Karpas-422 (cell line): ENCODE results near the gene BCL11A. TPM values are rescaled to one million over a fixed set of nuclear protein-coding genes. Genes with fewer than 3 reads are reported as not detected.
A peak's percentile ranks its signal among the peaks of the same experiment; 100 is the strongest.

Experiments used
- DNase-seq: peaks from one replicate; pipeline ENCODE4 v3.0.0-alpha.2; 2015
- H2AFZ ChIP-seq: fragments of 200-600 bp; sonication (generic); 2 replicates; pipeline ENCODE4 v1.6.1; 2014; ENCODE audit warnings: antibody characterized with exemption, low read length, mixed read lengths
- H3K27ac ChIP-seq: fragments of 200-600 bp; sonication (generic); 2 replicates; pipeline ENCODE4 v1.5.1; 2014; ENCODE audit warnings: mild to moderate bottlenecking, low read length, moderate library complexity
- H3K27me3 ChIP-seq: fragments of 200-600 bp; sonication (generic); 2 replicates; pipeline ENCODE4 v1.6.1; 2014; ENCODE audit warnings: low read length, mixed read lengths
- H3K36me3 ChIP-seq: fragments of 200-600 bp; sonication (generic); 2 replicates; pipeline ENCODE4 v1.6.1; 2014; ENCODE audit warnings: low read length, mixed read lengths; ENCODE audit not compliant: insufficient read depth
- H3K4me1 ChIP-seq: fragments of 200-600 bp; sonication (generic); 2 replicates; pipeline ENCODE4 v1.6.1; 2014; ENCODE audit warnings: mild to moderate bottlenecking, low read length, mixed read lengths
- H3K4me2 ChIP-seq: fragments of 200-600 bp; sonication (generic); 2 replicates; pipeline ENCODE4 v1.6.1; 2014; ENCODE audit warnings: low read length, low read depth, mild to moderate bottlenecking; ENCODE audit not compliant: poor library complexity, severe bottlenecking
- H3K4me3 ChIP-seq: fragments of 200-600 bp; sonication (generic); 2 replicates; pipeline ENCODE4 v1.5.1; 2014; ENCODE audit warnings: mild to moderate bottlenecking, antibody characterized with exemption, low read length, mixed read lengths
- H3K79me2 ChIP-seq: fragments of 200-600 bp; sonication (generic); 2 replicates; pipeline ENCODE4 v1.6.1; 2014; ENCODE audit warnings: mild to moderate bottlenecking, low read length, mixed read lengths
- H3K9ac ChIP-seq: fragments of 200-600 bp; sonication (generic); 2 replicates; pipeline ENCODE4 v1.6.0; 2014; ENCODE audit warnings: low read length
- H3K9me2 ChIP-seq: fragments of 200-600 bp; sonication (generic), shearing (Covaris generic); replicated peaks from 2 replicates; pipeline ENCODE4 v1.6.0; 2014; ENCODE audit warnings: mild to moderate bottlenecking, low read length, moderate library complexity; ENCODE audit not compliant: insufficient read depth
- H3K9me3 ChIP-seq: fragments of 300-700, 200-600 bp; sonication (generic); 2 replicates; pipeline ENCODE4 v1.6.1; 2014; ENCODE audit warnings: low read length, mixed read lengths
- H4K20me1 ChIP-seq: fragments of 200-600 bp; sonication (generic); 2 replicates; pipeline ENCODE4 v1.6.1; 2014; ENCODE audit warnings: mild to moderate bottlenecking, antibody characterized with exemption, low read length, low read depth; ENCODE audit not compliant: insufficient read depth
- total RNA-seq: library from RNA; depleted of rRNA; stranded (reverse); fragments of >200 nt; shearing (Covaris generic); gene quantifications from 2 replicates; pipeline ENCODE4 v1.2.3, GENCODE V29; 2014; ENCODE audit warnings: low replicate concordance

Gene BCL11A
- total RNA-seq, 1 experiment from 2014 or later: 190 TPM

DNA sequence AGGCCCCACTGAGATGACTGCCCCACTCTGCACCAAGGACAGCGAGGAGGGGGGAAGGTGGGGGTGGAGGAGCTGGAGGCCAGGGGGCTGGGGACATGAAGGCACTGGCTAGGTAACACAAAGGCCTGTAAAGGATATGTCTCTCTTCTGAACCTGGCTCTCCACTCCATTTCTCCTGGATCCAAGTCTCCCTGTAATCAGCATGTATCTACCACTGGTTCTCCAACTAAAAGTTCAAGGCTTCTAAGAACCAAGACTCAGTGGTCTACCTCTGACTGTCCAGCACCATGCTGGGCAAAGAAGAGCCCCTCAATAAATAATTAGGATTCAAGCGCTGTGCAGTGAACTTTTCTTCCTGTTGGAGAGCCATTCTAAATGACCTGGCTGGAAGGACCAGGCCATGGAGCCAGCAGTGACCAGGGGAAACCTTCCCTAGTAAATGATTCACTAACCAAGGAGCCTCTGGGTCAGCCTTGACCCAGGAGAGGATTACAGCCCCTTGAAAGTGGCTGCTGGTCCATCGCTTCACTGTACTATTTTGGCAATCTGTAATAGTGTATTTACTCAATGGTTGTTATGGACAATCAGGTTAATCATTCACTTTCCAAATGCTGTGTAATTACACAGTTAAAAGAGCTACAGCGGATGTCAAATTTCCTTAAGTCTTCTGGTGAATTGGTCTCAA is 73.2 kb downstream of the BCL11A start:
- H3K79me2 ChIP-seq: peaks cover 100% of the 10 kb centered on the region
- H3K36me3 ChIP-seq: peaks cover 38% of the 10 kb centered on the region; the same call in 1 of the 2 replicates
- H3K4me1 ChIP-seq: peaks cover 20% of the 10 kb centered on the region
- no peaks in the 10 kb centered on the region for H3K9me3 ChIP-seq
- no peak overlapping the region for H3K4me2 ChIP-seq
- H2AFZ ChIP-seq: no peak overlapping the region
- no peak for DNase-seq
- H4K20me1 ChIP-seq: no peaks in the 10 kb centered on the region
- H3K27ac ChIP-seq: no peak overlapping the region
- H3K9me2 ChIP-seq: no peaks in the 10 kb centered on the region
- H3K27me3 ChIP-seq: no peaks in the 10 kb centered on the region
- no peak overlapping the region for H3K9ac ChIP-seq
- H3K4me3 ChIP-seq: no peak overlapping the region

DNA sequence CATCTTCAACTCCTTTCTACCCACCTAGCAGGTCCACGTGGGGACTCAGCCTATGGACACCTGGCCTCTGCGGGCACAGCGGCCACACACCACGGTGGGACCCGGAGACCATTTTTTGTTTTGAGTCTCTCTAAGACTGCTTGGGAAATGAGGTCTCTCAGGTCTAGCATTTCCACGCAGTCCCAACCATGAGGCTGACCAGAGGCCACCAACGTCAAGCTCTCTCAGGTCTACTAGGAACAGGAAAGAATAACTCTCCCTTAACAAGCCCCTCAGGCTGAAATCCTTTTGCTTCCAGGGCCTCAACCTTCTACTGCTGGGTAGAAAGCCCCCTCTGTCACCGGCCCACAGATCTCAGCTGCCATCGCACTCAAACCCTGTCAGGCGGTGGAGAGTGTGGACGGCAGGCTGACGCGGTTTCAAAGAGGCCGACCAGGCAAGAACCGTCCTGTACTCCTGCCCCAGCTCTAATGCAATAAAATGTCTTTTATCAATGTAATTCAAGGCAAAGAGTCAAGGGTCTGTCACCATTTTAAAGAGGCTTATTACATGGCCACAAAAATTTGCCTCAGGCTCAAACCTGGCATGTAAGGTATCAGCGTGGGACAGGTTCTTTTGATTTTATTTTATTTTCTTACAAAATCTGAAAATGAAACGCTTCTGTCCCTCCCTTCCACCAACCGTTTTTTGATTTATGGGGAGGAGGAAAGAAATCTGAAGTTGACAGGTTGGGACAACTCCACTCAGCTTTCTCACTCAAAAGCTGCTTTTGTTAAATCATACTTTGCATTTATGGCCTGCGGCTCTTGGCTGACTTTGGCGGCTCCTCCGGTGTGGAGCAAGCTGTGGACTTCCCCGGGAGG is 74.0 kb downstream of the BCL11A start:
- no peaks in the 10 kb centered on the region for H3K27me3 ChIP-seq
- H4K20me1 ChIP-seq: peaks cover 3% of the 10 kb centered on the region; the same call in 1 of the 2 replicates
- H3K4me2 ChIP-seq: no peak overlapping the region
- H3K9ac ChIP-seq: no peak overlapping the region
- H3K27ac ChIP-seq: no peak overlapping the region
- H2AFZ ChIP-seq: no peak overlapping the region
- peaks cover 100% of the 10 kb centered on the region for H3K79me2 ChIP-seq
- peaks cover 12% of the 10 kb centered on the region for H3K4me1 ChIP-seq
- no peaks in the 10 kb centered on the region for H3K9me3 ChIP-seq
- DNase-seq: no peak
- no peak overlapping the region for H3K4me3 ChIP-seq
- no peaks in the 10 kb centered on the region for H3K9me2 ChIP-seq
- H3K36me3 ChIP-seq: peaks cover 42% of the 10 kb centered on the region; the same call in 1 of the 2 replicates

DNA sequence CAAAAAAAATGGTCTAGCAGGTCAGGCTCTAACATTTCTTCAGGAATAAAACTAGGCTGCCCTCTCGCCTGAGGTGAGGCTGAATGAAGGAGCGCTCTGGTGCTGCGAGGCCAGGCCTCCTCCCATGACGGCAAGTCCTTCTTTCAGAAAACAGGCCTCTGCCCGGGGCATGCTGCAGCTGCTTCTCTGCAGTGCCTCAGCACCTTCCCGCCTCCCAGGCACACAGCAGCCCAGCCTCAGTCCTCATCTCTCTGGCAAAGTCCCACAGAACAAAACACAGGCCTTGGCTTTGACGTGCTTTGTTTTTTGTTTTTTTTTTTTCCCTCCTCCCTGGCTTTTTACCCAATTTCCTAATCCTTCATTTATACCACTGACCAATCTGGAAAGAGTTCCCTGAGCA is 74.8 kb downstream of the BCL11A start:
- no peaks in the 10 kb centered on the region for H3K27me3 ChIP-seq
- H3K4me1 ChIP-seq: peaks cover 4% of the 10 kb centered on the region
- no peak overlapping the region for H3K9ac ChIP-seq
- DNase-seq: no peak
- no peaks in the 10 kb centered on the region for H3K9me3 ChIP-seq
- no peak overlapping the region for H3K4me2 ChIP-seq
- peaks cover 4% of the 10 kb centered on the region; the same call in 1 of the 2 replicates for H4K20me1 ChIP-seq
- no peak overlapping the region for H3K4me3 ChIP-seq
- H3K27ac ChIP-seq: no peak overlapping the region
- H3K79me2 ChIP-seq: peaks cover 100% of the 10 kb centered on the region
- H2AFZ ChIP-seq: no peak overlapping the region
- no peaks in the 10 kb centered on the region for H3K9me2 ChIP-seq
- peaks cover 45% of the 10 kb centered on the region; the same call in 1 of the 2 replicates for H3K36me3 ChIP-seq

DNA sequence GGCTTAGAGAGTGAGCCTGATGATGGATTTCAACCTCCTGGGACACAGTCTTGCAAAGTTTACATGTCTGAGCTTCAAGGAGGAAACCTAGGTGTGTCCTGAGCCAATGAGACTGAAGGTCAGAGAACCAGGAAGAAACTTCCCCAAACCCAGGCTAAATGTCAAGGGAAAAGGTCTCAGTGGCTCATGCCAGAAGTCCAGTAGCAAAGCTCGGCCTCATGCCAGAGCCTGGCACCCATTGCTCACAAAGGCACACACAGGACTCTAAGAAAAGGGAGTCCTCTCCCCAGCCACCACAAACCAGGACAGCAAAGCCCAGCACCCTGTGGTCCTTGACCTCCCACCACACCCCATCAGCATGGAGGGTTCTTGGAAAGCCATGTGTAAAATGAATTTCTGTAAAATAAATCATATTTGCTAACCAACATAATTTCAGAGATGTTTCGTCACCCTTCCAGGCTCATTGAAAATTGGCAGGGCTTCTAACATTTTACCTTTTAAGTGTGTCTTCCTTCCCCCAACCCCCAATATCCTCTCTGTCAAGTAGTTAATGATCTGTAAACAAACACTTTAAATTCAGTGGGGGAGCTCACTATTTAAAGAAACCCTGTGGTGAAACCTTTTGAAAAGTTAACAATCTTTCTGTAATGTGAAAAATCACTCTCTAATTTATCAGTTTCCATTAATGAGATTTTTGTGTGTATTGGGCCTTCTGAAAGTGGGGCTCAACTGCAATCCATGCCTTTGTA is 77.1 kb downstream of the BCL11A start:
- peak overlapping the region; percentile 9; the same call in 1 of the 2 replicates for H3K27ac ChIP-seq
- H3K9me3 ChIP-seq: no peaks in the 10 kb centered on the region
- H4K20me1 ChIP-seq: peaks cover 4% of the 10 kb centered on the region; the same call in 1 of the 2 replicates
- no peak overlapping the region for H2AFZ ChIP-seq
- no peaks in the 10 kb centered on the region for H3K4me1 ChIP-seq
- peaks cover 100% of the 10 kb centered on the region for H3K79me2 ChIP-seq
- no peak overlapping the region for H3K9ac ChIP-seq
- DNase-seq: no peak
- peaks cover 51% of the 10 kb centered on the region for H3K36me3 ChIP-seq
- no peak overlapping the region for H3K4me2 ChIP-seq
- no peaks in the 10 kb centered on the region for H3K27me3 ChIP-seq
- no peak overlapping the region for H3K4me3 ChIP-seq
- no peaks in the 10 kb centered on the region for H3K9me2 ChIP-seq

DNA sequence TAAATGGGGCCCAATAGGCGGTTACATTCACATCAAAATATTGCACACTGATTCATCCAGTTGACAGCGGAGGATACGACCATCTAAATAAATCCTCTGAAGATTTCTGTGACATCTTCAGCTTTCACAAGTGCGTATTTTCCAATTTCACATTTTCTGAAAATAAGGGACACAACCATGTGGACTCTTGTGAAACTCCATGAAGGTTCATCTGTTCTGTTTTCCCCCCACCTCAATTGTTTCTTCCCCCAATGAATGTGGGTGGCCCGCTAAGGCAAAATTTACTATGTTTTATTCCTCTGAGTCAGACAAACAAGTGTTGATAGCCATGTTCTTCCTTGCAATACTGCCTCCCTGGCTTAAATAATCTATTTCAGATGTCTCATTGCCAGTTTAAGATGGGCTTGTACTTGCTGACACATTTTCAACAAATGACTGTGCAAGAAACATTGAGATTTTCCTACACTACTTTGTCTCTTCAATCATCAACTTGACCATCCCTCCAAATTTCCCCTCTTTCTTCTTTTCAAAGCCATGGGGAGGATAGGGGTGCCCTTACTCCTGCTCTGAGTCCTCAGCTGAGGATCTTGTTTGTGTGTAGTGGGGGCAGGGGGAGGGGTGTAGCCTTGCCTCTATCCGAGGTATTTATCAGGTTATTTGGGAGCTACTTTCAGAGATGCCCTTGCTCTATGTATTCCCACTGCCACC is 78.2 kb downstream of the BCL11A start:
- Histone ChIP-seq H3K4me1 (no peaks in the 10 kb centered on the region), H3K9me3 (no peaks in the 10 kb centered on the region), H4K20me1 (peaks cover 4% of the 10 kb centered on the region; the same call in 1 of the 2 replicates), H3K79me2 (peaks cover 100% of the 10 kb centered on the region), H3K27ac (no peak overlapping the region), H2AFZ (no peak overlapping the region), H3K4me2 (no peak overlapping the region), H3K9ac (no peak overlapping the region), H3K9me2 (no peaks in the 10 kb centered on the region), H3K4me3 (no peak overlapping the region), H3K36me3 (peaks cover 61% of the 10 kb centered on the region), H3K27me3 (no peaks in the 10 kb centered on the region)
- DNase-seq: no peak

DNA sequence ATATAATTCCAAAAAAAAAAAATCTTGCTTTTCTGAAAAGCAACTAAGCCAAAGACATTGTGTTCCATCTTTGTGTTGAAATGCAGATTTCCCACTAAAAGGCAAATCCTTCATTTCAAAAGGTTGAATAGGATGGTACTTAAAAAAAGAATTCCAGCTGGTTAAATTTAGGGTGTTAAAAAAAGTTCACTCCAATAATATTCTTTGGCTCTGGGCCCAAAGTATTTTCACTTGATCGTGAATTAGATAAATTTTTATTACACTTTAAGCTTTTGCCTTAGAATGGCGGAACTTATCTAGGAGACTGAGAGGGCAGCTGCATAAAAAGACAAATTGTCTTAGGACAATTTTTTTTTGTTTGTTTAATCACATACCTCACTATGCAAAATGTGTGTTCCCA is 79.2 kb downstream of the BCL11A start:
- Histone ChIP-seq H3K27me3 (no peaks in the 10 kb centered on the region), H3K27ac (peak overlapping the region; percentile 13; the same call in 1 of the 2 replicates), H2AFZ (no peak overlapping the region), H3K4me2 (no peak overlapping the region), H4K20me1 (peaks cover 4% of the 10 kb centered on the region; the same call in 1 of the 2 replicates), H3K79me2 (peaks cover 100% of the 10 kb centered on the region), H3K9ac (no peak overlapping the region), H3K36me3 (peaks cover 71% of the 10 kb centered on the region), H3K9me3 (no peaks in the 10 kb centered on the region), H3K9me2 (no peaks in the 10 kb centered on the region), H3K4me1 (no peaks in the 10 kb centered on the region), H3K4me3 (no peak overlapping the region)
- DNase-seq: no peak

DNA sequence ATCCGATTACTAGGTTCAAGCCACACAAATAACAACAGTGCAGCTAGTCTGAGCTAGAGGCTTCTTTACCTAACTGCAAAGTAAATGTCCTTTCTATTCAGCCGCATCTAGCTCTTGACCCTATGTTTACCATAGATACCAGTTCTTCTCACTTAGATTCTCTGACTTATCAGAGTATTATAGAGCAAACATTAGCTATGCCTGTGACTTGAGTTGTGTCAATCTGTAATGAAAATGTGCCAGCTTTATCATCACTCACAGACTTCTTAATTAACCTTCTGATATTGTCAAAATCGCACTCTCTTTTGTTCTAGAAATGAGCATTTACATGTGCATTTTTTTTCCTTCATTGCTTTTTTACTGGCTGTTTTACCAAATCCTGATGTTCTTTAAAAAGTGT is 79.9 kb downstream of the BCL11A start:
- Histone ChIP-seq H3K9ac (no peak overlapping the region), H3K36me3 (peaks cover 78% of the 10 kb centered on the region), H4K20me1 (peaks cover 4% of the 10 kb centered on the region; the same call in 1 of the 2 replicates), H3K9me3 (no peaks in the 10 kb centered on the region), H3K79me2 (peaks cover 100% of the 10 kb centered on the region), H3K27me3 (no peaks in the 10 kb centered on the region), H3K4me1 (no peaks in the 10 kb centered on the region), H3K4me3 (no peak overlapping the region), H3K27ac (peak overlapping the region; percentile 13; the same call in 1 of the 2 replicates), H3K4me2 (no peak overlapping the region), H3K9me2 (no peaks in the 10 kb centered on the region; the same call in 1 of the 2 replicates), H2AFZ (no peak overlapping the region)
- DNase-seq: no peak
